Measurements from ENCODE around the gene OR52I1. TPM values are rescaled to one million over a fixed set of nuclear protein-coding genes. Genes with fewer than 3 reads are reported as not detected.

OR52I1 gene
- total and polyA plus RNA-seq, 10 of the 15 experiments (the other 5 are each of a cell fraction or from before 2014, with no cell fraction given) = not detected

GRCh38 chr11:4607781-4608666, 14.2 kb downstream of the OR52I1 start, which contains the start of gene TRIM68 (continued):
- no peak for TF ChIP-seq ZNF592 (IDR thresholded peaks at IDR 0.05)
- TF ChIP-seq DPF2 (IDR thresholded peaks at IDR 0.05) = no peak
- no peak for TF ChIP-seq SMAD1 (IDR thresholded peaks at IDR 0.05; ENCODE audit: low read depth, partially characterized antibody)
- TF ChIP-seq SREBF1 (IDR thresholded peaks at IDR 0.05; ENCODE audit: low read length) = no peak
- no peak for TF ChIP-seq ZZZ3 (IDR thresholded peaks at IDR 0.05; ENCODE audit: control insufficient read depth, insufficient read length, low read depth)
- TF ChIP-seq EGR1 (IDR thresholded peaks at IDR 0.05; ENCODE audit: borderline replicate concordance in 1 of 2, low read depth in 2 of 2, low read length in 2 of 2) = no peak
- TF ChIP-seq NR2C2 (IDR thresholded peaks at IDR 0.05; ENCODE audit: borderline replicate concordance, control insufficient read depth, insufficient read length, low read depth) = no peak
- peak; percentile 75; the same call in 1 of the 2 replicates for TF ChIP-seq MLLT1 (IDR thresholded peaks at IDR 0.05)
- no peak for TF ChIP-seq STAT1 (conservative IDR thresholded peaks at IDR 0.05)
- TF ChIP-seq SMC3 (IDR thresholded peaks at IDR 0.05; ENCODE audit: borderline replicate concordance, low read length) = no peak
- TF ChIP-seq EZH2 (IDR thresholded peaks at IDR 0.05; ENCODE audit: borderline replicate concordance, control insufficient read depth, low read depth, low read length) = no peak
- TF ChIP-seq SMARCA5 (IDR thresholded peaks at IDR 0.05) = no peak
- no peak for TF ChIP-seq BMI1 (IDR thresholded peaks at IDR 0.05; ENCODE audit: borderline replicate concordance)
- no peak for TF ChIP-seq ZNF207 (IDR thresholded peaks at IDR 0.05; ENCODE audit: borderline replicate concordance)
- no peak for TF ChIP-seq CHD4 (IDR thresholded peaks at IDR 0.05)
- TF ChIP-seq YY1 (IDR thresholded peaks at IDR 0.05; ENCODE audit: low read depth, low read length) = no peak
- TF ChIP-seq MTA3 (IDR thresholded peaks at IDR 0.05; ENCODE audit: borderline replicate concordance, low read length) = no peak
- TF ChIP-seq STAT3 (IDR thresholded peaks at IDR 0.05; ENCODE audit: low read depth, low read length) = no peak
- no peak for TF ChIP-seq IKZF2 (IDR thresholded peaks at IDR 0.05)
- no peak for TF ChIP-seq CBX3 (IDR thresholded peaks at IDR 0.05; ENCODE audit: borderline replicate concordance, low read depth)
- no peak for TF ChIP-seq CTCF (IDR thresholded peaks at IDR 0.05 in 2 of 3, conservative IDR thresholded peaks at IDR 0.05 in 1 of 3; ENCODE audit: control insufficient read depth in 2 of 3, extremely low read depth in 1 of 3, insufficient read depth in 1 of 3, low read depth in 3 of 3, low read length in 3 of 3)
- no peak for TF ChIP-seq ZNF217 (IDR thresholded peaks at IDR 0.05)

Data from GM12878 (cell line).